GM12878 (cell line): ENCODE results near the gene PMAIP1.

ENCODE experiments used
- ATF2 ChIP-seq: IDR thresholded peaks from 2 replicates; pipeline ENCODE4 v1.6.1; 2012; ENCODE audit warnings: low read length, inconsistent platforms
- CTCF ChIP-seq, 3 experiments: IDR thresholded peaks in 2 of 3; conservative IDR thresholded peaks in 1 of 3; 2 replicates each; pipeline ENCODE4 v1.5.1; 2011; ENCODE audit warnings: low read depth in 3 of 3, low read length in 3 of 3, mild to moderate bottlenecking in 3 of 3, control low read depth in 2 of 3, moderate library complexity in 2 of 3, inconsistent platforms in 1 of 3, mixed read lengths in 1 of 3; ENCODE audit not compliant: control insufficient read depth in 2 of 3, insufficient read depth in 1 of 3; ENCODE audit errors: extremely low read depth in 1 of 3
- E4F1 ChIP-seq: fragments of 450-650 bp; IDR thresholded peaks from 2 replicates; pipeline ENCODE4 v1.6.1; 2018; ENCODE audit warnings: borderline replicate concordance, mild to moderate bottlenecking; ENCODE audit not compliant: partially characterized antibody
- EP300 ChIP-seq, 2 experiments: fragments of 150-350 bp in 1 of 2; IDR thresholded peaks; 2 replicates each; pipeline ENCODE4 v1.6.1; 2011 to 2012; ENCODE audit warnings: low read depth in 2 of 2, low read length in 2 of 2, borderline replicate concordance in 1 of 2, improper control_type of control experiment in 1 of 2, inconsistent platforms in 1 of 2; ENCODE audit not compliant: control insufficient read depth in 1 of 2
- GABPA ChIP-seq: IDR thresholded peaks from 2 replicates; pipeline ENCODE4 v1.6.1; 2014; ENCODE audit warnings: antibody characterized with exemption, low read depth, mild to moderate bottlenecking, inconsistent platforms
- NFXL1 ChIP-seq: fragments of 450-650 bp; IDR thresholded peaks from 2 replicates; pipeline ENCODE4 v1.6.1; 2017; ENCODE audit warnings: antibody characterized with exemption, mild to moderate bottlenecking, borderline replicate concordance
- POLR2A ChIP-seq: IDR thresholded peaks from 2 replicates; pipeline ENCODE4 v1.6.1; 2011; ENCODE audit warnings: low read depth, mild to moderate bottlenecking, low read length
- RCOR1 ChIP-seq: conservative IDR thresholded peaks from 2 replicates; pipeline ENCODE4 v1.6.1; 2012; ENCODE audit warnings: low read depth, low read length, improper control_type of control experiment
- SMAD1 ChIP-seq: fragments of 450-650 bp; IDR thresholded peaks from 2 replicates; pipeline ENCODE4 v1.6.1; 2018; ENCODE audit warnings: mild to moderate bottlenecking, low read depth; ENCODE audit not compliant: partially characterized antibody
- ZNF217 ChIP-seq: fragments of 450-650 bp; IDR thresholded peaks from 2 replicates; pipeline ENCODE4 v1.6.1; 2017; ENCODE audit warnings: antibody characterized with exemption, mild to moderate bottlenecking
- ZNF592 ChIP-seq: fragments of 450-650 bp; IDR thresholded peaks from 2 replicates; pipeline ENCODE4 v1.6.1; 2017; ENCODE audit warnings: mild to moderate bottlenecking, moderate library complexity
- TF ChIP-seq, protein P1 (sequence below): IDR thresholded peaks from 2 replicates; pipeline ENCODE4 v1.6.1; 2012; ENCODE audit warnings: low read depth, low read length, improper control_type of control experiment

DNA sequence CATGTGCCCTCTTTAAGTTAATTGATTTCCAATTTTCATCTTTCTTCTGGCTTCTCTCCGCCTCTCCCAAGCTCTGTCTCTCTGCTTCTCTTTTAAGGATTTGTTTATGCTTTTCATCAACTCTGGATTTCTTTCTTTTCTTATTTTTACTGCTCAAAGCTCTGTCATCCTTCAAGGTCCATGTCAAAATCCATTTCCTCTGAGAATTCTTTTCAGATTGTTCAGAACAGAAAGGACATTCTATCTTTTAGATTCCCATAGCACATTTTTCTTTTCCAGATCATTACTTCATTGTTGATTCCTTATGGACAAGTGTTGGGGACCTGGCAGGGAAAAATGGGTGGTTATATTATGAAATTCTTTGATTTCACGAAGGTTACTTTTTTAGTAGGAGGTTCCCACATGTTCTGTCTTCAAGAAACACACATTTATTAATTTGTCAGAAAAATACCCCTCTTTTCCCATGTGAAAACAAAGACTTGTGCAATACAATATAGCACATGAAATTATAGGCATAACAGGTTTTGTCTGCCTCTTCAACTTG lies 12.3 kb downstream of the PMAIP1 start:
- TF ChIP-seq, protein P1, sequence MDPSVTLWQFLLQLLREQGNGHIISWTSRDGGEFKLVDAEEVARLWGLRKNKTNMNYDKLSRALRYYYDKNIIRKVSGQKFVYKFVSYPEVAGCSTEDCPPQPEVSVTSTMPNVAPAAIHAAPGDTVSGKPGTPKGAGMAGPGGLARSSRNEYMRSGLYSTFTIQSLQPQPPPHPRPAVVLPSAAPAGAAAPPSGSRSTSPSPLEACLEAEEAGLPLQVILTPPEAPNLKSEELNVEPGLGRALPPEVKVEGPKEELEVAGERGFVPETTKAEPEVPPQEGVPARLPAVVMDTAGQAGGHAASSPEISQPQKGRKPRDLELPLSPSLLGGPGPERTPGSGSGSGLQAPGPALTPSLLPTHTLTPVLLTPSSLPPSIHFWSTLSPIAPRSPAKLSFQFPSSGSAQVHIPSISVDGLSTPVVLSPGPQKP, result no peak
- no peak for TF ChIP-seq CTCF (IDR thresholded peaks at IDR 0.05 in 2 of 3, conservative IDR thresholded peaks at IDR 0.05 in 1 of 3; ENCODE audit: control insufficient read depth in 2 of 3, extremely low read depth in 1 of 3, insufficient read depth in 1 of 3, low read depth in 3 of 3, low read length in 3 of 3)
- no peak for TF ChIP-seq POLR2A
- TF ChIP-seq NFXL1, result no peak
- TF ChIP-seq SMAD1, result no peak
- no peak for TF ChIP-seq RCOR1
- no peak for TF ChIP-seq EP300 (IDR thresholded peaks at IDR 0.05; ENCODE audit: borderline replicate concordance in 1 of 2, control insufficient read depth in 1 of 2, low read depth in 2 of 2, low read length in 2 of 2)
- no peak for TF ChIP-seq ZNF592
- TF ChIP-seq E4F1, result no peak
- TF ChIP-seq ATF2, result no peak
- no peak for TF ChIP-seq ZNF217
- no peak for TF ChIP-seq GABPA
